Cardiac muscle cell (in vitro differentiated cells and primary cell): ENCODE data around the gene QPRT. TPM values are rescaled to one million over a fixed set of nuclear protein-coding genes. Genes with fewer than 3 reads are reported as not detected.

Experiments
- DNase-seq, 2 donors: peaks; one replicate each; pipeline versions ENCODE4 v3.0.0 to v3.0.0-alpha.2; 2010 to 2017; ENCODE audit warnings: low read depth in 1 of 2, low spot score in 1 of 2
- H3K27ac ChIP-seq: fragments of 200-600 bp; sonication (generic); 2 replicates; pipeline ENCODE4 v1.5.1; 2016
- H3K27me3 ChIP-seq: fragments of 200-600 bp; sonication (generic); 2 replicates; pipeline ENCODE4 v1.6.0; 2016; ENCODE audit warnings: control low read depth
- H3K36me3 ChIP-seq: fragments of 200-600 bp; sonication (generic); 2 replicates; pipeline ENCODE4 v1.5.1; 2016; ENCODE audit warnings: control low read depth
- H3K4me1 ChIP-seq: fragments of 200-600 bp; sonication (generic); 2 replicates; pipeline ENCODE4 v1.8.1; 2017; ENCODE audit warnings: low read depth, mild to moderate bottlenecking, mixed run types
- H3K4me3 ChIP-seq: fragments of 200-600 bp; sonication (generic); 2 replicates; pipeline ENCODE4 v1.5.1; 2016; ENCODE audit warnings: mild to moderate bottlenecking
- H3K9me3 ChIP-seq: fragments of 200-600 bp; sonication (generic); 2 replicates; pipeline ENCODE4 v1.5.1; 2017; ENCODE audit warnings: low read depth, mild to moderate bottlenecking, control low read depth
- polyA plus RNA-seq: library from polyadenylated mRNA; unstranded; fragments of >200 nt; fragmentation: Nextera tagmentation; extraction: Ambion mirVana; gene quantifications from 2 replicates; pipeline ENCODE4 v1.2.1, GENCODE V29; 2016
- total RNA-seq: library from RNA; depleted of rRNA; stranded (reverse); fragments of >200 nt; gene quantifications from 2 replicates; pipeline ENCODE4 v1.2.3, GENCODE V29; 2016
- TF ChIP-seq, protein P1 (sequence below): IDR thresholded peaks from 2 replicates; pipeline ENCODE4 v1.5.1; 2012; ENCODE audit warnings: low read depth, mild to moderate bottlenecking, low read length

QPRT gene
- total and polyA plus RNA-seq, 2 experiments from 2014 or later: 213 to 268 TPM

DNA sequence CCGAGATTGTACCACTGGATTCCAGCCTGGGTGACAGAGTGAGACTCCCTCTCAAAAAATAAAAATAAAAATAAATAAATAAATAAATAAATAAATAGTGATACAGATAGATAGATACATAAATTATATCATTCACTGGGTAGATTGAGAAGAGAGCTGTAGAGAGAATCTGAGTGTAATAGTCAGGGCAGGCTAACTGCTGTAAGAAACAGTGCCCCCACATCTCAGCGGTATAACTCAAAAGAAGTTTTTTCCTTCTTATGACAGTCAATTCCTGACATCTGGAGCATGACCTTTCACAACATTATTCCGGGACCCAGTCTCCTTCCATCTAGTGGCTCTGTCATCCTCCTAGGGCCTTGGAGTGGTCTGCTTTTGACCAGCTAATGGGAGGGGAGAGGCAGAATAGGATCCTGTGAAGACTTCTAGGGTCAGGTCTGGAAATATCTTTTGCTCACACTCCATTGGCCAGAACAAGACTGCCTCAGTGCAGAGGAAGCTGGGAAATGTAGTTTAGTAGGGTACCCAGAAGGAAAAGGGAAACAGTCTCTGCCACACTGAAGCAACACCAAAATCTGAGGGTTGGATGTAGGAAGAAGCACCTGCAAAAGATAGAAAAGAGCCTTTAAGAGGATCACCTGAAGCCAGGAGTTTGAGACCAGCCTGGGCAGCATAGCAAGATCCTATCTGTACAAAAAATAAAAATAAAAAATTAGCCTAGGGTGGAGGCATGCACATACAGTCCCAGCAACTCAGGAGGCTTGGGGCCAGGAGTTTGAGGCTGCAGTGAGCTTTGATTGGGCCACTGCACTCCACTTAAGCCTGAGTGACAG is 3.0 kb upstream of the QPRT start:
- peak; percentile 53 to 56 for DNase-seq
- Histone ChIP-seq H3K4me1 (no peaks in the 10 kb centered on the region), H3K27me3 (no peaks in the 10 kb centered on the region), H3K9me3 (no peaks in the 10 kb centered on the region), H3K27ac (no peak overlapping the region), H3K4me3 (no peak overlapping the region), H3K36me3 (no peaks in the 10 kb centered on the region)
- TF ChIP-seq, protein P1, sequence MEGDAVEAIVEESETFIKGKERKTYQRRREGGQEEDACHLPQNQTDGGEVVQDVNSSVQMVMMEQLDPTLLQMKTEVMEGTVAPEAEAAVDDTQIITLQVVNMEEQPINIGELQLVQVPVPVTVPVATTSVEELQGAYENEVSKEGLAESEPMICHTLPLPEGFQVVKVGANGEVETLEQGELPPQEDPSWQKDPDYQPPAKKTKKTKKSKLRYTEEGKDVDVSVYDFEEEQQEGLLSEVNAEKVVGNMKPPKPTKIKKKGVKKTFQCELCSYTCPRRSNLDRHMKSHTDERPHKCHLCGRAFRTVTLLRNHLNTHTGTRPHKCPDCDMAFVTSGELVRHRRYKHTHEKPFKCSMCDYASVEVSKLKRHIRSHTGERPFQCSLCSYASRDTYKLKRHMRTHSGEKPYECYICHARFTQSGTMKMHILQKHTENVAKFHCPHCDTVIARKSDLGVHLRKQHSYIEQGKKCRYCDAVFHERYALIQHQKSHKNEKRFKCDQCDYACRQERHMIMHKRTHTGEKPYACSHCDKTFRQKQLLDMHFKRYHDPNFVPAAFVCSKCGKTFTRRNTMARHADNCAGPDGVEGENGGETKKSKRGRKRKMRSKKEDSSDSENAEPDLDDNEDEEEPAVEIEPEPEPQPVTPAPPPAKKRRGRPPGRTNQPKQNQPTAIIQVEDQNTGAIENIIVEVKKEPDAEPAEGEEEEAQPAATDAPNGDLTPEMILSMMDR: no peak

DNA sequence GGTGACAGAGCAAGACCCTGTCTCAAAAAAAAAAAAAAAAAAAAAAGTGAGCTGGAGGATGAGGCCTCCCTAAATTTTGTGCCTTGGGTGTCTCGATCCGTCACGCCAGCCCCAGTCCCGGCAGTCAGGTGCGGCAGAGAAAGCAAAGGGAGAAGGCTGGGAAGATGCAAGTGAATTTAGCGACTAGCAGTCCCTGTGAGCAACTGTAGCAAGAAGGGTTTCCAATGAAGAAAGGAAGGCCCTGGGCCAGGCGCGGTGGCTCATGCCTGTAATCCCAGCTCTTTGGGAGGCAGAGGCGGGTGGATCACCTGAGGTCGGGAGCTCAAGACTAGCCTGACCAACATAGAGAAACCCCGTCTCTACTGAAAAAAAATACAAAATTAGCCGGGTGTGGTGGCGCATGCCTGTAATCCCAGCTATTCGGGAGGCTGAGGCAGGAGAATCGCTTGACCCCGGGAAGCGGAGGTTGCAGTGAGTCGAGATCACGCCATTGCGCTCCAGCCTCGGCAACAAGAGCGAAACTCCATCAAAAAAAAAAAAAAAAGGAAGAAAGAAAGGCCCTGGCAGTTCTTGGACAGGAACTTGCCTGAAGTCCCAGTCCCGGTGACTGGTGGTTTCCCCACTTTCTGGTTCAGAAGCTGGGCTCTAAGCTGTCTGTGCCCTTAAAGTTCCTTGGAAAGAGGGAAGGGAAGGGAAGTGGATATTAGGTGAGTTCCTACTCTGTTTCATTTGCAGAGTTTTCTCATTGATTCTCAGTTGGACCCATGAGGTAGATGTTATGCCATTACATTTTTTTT is 1.8 kb upstream of the QPRT start:
- H3K27me3 ChIP-seq: no peaks in the 10 kb centered on the region
- H3K4me3 ChIP-seq: no peak overlapping the region
- H3K36me3 ChIP-seq: no peaks in the 10 kb centered on the region
- H3K4me1 ChIP-seq: no peaks in the 10 kb centered on the region
- DNase-seq: no peak
- H3K9me3 ChIP-seq: no peaks in the 10 kb centered on the region
- TF ChIP-seq, protein P1: no peak
- no peak overlapping the region for H3K27ac ChIP-seq

DNA sequence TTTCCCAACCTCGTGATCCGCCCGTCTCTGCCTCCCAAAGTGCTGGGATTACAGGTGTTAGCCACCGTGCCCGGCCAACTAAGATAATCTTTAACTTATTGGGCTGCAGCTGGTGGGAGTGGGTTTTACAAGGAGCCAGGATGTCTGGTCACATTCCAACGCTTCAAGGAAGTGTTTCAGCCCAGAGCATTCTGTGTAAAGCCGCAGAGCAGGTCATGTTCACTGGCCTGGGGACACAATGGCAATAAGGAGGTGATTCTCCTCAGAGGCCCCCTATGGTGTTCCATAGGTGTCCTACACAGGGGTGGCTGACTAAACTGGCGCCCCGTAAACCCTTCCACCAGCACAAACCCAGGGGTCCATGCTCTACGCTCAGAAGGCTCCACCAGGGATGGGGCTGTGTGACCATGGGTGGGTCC is 1.2 kb downstream of the QPRT start:
- H3K36me3 ChIP-seq: peaks cover 8% of the 10 kb centered on the region
- no peaks in the 10 kb centered on the region for H3K4me1 ChIP-seq
- H3K27me3 ChIP-seq: no peaks in the 10 kb centered on the region
- TF ChIP-seq, protein P1: no peak
- no peaks in the 10 kb centered on the region for H3K9me3 ChIP-seq
- H3K27ac ChIP-seq: peak overlapping the region; percentile 91
- no peak for DNase-seq
- H3K4me3 ChIP-seq: peak overlapping the region; percentile 52

DNA sequence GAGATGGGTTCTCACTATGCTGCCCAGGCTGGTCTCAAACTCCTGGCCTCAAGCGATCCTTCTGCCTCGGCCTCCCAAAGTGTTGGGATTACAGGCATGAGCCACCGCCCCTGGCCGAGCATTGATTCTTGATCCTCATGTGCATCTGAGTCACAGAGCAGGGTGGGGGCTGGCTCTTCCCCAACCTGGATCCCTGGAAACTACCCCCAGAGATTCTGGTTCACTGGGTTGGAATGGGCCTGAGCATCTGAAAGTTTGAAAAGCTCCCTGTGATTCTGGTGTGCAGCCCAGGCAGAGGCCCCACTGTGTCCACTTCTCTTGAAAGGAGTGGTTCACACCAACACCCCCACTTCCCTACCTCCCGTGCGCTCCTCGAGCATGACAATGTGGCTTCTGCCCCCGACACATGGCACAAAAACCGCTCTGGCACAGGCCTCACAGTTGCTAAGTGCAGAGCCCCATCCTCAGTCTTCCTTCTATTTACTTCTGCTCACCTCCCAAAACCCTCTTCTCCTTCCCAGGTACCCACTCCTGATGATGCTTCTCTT is 4.6 kb downstream of the QPRT start:
- Histone ChIP-seq H3K4me1 (no peaks in the 10 kb centered on the region), H3K27me3 (no peaks in the 10 kb centered on the region), H3K36me3 (peaks cover 8% of the 10 kb centered on the region), H3K4me3 (no peak overlapping the region), H3K27ac (no peak overlapping the region), H3K9me3 (no peaks in the 10 kb centered on the region)
- TF ChIP-seq, protein P1: no peak
- DNase-seq: no peak

DNA sequence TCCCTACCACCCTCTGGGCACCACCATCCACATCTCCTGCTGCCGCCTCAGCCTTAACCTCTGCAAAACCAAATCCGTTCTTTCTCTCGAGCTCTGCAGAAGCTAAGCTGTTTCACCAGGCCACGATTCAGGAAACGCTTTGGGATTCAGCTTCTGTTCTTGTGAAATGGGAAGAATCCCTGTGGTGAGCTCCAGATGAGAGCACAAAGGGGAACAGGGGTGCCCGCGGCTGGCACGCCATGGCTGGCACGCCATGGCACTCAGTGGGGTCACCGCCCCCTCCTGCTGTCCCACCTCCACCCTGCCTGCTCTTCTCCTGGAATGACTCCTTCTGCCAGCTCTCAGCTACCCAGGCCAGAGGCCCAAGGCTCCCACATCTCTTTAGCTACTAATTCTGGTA is 5.7 kb downstream of the QPRT start:
- TF ChIP-seq, protein P1: no peak
- H3K4me1 ChIP-seq: no peaks in the 10 kb centered on the region
- no peak for DNase-seq
- no peaks in the 10 kb centered on the region for H3K27me3 ChIP-seq
- no peak overlapping the region for H3K27ac ChIP-seq
- H3K4me3 ChIP-seq: no peak overlapping the region
- H3K9me3 ChIP-seq: no peaks in the 10 kb centered on the region
- H3K36me3 ChIP-seq: peaks cover 8% of the 10 kb centered on the region
